Activated CD4-positive, alpha-beta memory T cell treated with anti-CD3 and anti-CD28 coated beads, Interleukin-2, amount 10 ng/mL, durations not matched to agents 7 days and 5 days (primary cell): ENCODE data around the gene MAP1B. TPM values are rescaled to one million over a fixed set of nuclear protein-coding genes. Genes with fewer than 3 reads are reported as not detected.

ENCODE experiments used
- CTCF ChIA-PET: fragments of 350-600 bp; sonication (Branson Sonifier 250); formaldehyde crosslinking; loops from one replicate; lab custom pipeline; 2021; ENCODE audit warnings: antibody characterized with exemption, inconsistent platforms; lab: Charles Lee
- POLR2A ChIA-PET: fragments of 350-600 bp; sonication (Branson Sonifier 250); formaldehyde crosslinking; loops from one replicate; lab custom pipeline; 2021; ENCODE audit warnings: antibody characterized with exemption; lab: Charles Lee
- DNase-seq: peaks from one replicate; pipeline ENCODE4 v3.0.0-alpha.2; 2020
- H3K27ac Mint-ChIP-seq: one replicate; pipeline ENCODE4 v1.8.0; 2021; ENCODE audit warnings: mild to moderate bottlenecking, mixed read lengths
- H3K27me3 Mint-ChIP-seq: one replicate; pipeline ENCODE4 v1.8.0; 2021; ENCODE audit warnings: mixed read lengths
- H3K36me3 Mint-ChIP-seq: one replicate; pipeline ENCODE4 v1.8.0; 2021; ENCODE audit warnings: low read depth, mixed read lengths
- H3K4me1 Mint-ChIP-seq: one replicate; pipeline ENCODE4 v1.8.0; 2021; ENCODE audit warnings: mixed read lengths
- H3K4me3 Mint-ChIP-seq: one replicate; pipeline ENCODE4 v1.8.0; 2021; ENCODE audit warnings: mild to moderate bottlenecking, mixed read lengths
- H3K9me3 Mint-ChIP-seq: one replicate; pipeline ENCODE4 v1.8.0; 2021; ENCODE audit warnings: mixed read lengths
- total RNA-seq, 2 experiments: library from RNA; stranded (reverse); gene quantifications; one replicate each; pipeline ENCODE4 v1.2.3, GENCODE V29; 2021

MAP1B gene
- total RNA-seq, 2 experiments from 2014 or later, result 0.25 to 0.30 TPM

- Mint-ChIP-seq H3K27me3 (peaks cover 70% of the 10 kb centered on the region), H3K36me3 (no peaks in the 10 kb centered on the region), H3K27ac (no peak overlapping the region), H3K4me1 (no peaks in the 10 kb centered on the region), H3K9me3 (no peaks in the 10 kb centered on the region), H3K4me3 (no peak overlapping the region)
- ChIA-PET CTCF (no interaction called here), POLR2A (no interaction called here)
- no peak for DNase-seq
Measured at GRCh38 chr5:72183101-72183520, 75.8 kb downstream of the MAP1B start.

DNA sequence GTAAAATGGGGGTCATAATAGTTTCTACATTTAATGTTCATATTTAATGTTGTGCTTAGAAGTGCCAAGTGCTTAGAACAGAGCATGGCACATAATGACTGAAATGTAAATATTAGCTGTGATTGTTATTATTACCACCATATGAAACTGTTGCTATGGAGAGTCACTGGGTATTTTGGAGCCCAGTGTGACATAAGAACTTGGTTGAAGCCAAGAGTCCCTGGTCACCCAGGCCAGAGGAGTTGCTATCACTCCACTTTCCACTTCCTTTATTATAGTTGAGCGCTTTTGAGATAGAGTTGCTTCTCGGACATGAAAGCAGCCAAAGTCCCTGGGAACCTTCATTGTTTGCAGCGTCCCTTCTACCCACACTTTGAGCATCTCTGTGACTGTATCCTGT, 77.1 kb downstream of the MAP1B start:
- no peak overlapping the region for H3K27ac Mint-ChIP-seq
- CTCF ChIA-PET, result no interaction called here

DNA sequence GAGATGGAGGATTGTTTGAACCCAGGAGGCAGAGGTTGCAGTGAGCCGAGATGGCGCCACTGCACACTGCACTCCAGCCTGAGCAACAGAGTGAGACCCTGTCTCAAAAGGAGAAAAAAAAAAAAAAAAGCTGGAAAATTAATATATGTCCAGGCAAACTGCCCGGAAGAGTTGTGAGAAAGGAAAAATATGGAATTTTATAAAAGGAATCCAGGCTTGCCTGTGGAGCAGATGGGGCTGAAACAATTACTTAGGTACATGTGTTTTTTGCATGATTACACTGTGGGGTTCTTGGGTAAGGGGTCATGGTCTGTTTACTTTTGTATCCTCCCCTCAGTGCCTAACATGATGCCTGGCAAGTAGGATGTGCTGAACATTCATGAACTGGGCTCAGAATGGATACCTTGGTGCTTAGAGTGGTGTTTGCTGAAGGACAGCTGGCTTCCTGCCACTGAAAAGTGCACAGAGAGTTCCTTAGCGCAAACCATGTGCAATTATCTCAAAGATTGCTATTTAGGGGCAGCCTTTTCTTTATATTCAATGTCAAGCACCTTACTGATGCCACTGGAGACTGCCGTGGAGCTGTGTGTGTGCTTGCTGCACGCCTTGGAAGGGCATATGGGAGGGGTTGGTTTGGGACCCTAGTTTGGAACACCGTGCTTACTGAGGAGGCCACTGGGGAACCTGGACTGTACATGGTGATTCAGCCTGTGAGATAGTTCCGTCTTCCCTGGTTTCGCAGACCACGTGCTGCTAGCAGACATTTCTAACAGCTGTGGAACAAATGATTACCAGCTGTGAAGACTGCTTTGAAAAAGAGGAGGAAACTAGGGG, 78.4 kb downstream of the MAP1B start:
- H3K9me3 Mint-ChIP-seq, result no peaks in the 10 kb centered on the region
- ChIA-PET POLR2A (no interaction called here), CTCF (no interaction called here)
- H3K4me1 Mint-ChIP-seq, result no peaks in the 10 kb centered on the region
- no peak for DNase-seq
- no peak overlapping the region for H3K4me3 Mint-ChIP-seq
- H3K27me3 Mint-ChIP-seq, result peaks cover 78% of the 10 kb centered on the region
- no peaks in the 10 kb centered on the region for H3K36me3 Mint-ChIP-seq
- H3K27ac Mint-ChIP-seq, result no peak overlapping the region

More for the DNA sequence above, 77.1 kb downstream of the MAP1B start:
- H3K9me3 Mint-ChIP-seq, result no peaks in the 10 kb centered on the region
- no peaks in the 10 kb centered on the region for H3K4me1 Mint-ChIP-seq
- POLR2A ChIA-PET, result no interaction called here
- no peak overlapping the region for H3K4me3 Mint-ChIP-seq
- H3K36me3 Mint-ChIP-seq, result no peaks in the 10 kb centered on the region
- DNase-seq, result no peak
- peaks cover 76% of the 10 kb centered on the region for H3K27me3 Mint-ChIP-seq

- DNase-seq, result no peak
- no peaks in the 10 kb centered on the region for H3K4me1 Mint-ChIP-seq
- ChIA-PET POLR2A (no interaction called here), CTCF (no interaction called here)
- no peak overlapping the region for H3K27ac Mint-ChIP-seq
- H3K36me3 Mint-ChIP-seq, result no peaks in the 10 kb centered on the region
- no peaks in the 10 kb centered on the region for H3K9me3 Mint-ChIP-seq
- H3K27me3 Mint-ChIP-seq, result peaks cover 80% of the 10 kb centered on the region
- no peak overlapping the region for H3K4me3 Mint-ChIP-seq
Measured at GRCh38 chr5:72187388-72188075, 80.3 kb downstream of the MAP1B start.

GRCh38 chr5:72188166-72188565, 80.9 kb downstream of the MAP1B start:
- Mint-ChIP-seq H3K9me3 (no peaks in the 10 kb centered on the region), H3K4me1 (no peaks in the 10 kb centered on the region), H3K27ac (no peak overlapping the region), H3K36me3 (no peaks in the 10 kb centered on the region), H3K4me3 (no peak overlapping the region), H3K27me3 (peaks cover 79% of the 10 kb centered on the region)
- ChIA-PET CTCF (no interaction called here), POLR2A (no interaction called here)
- no peak for DNase-seq

GRCh38 chr5:72189146-72189545, 81.9 kb downstream of the MAP1B start:
- DNase-seq, result no peak
- Mint-ChIP-seq H3K27me3 (peaks cover 80% of the 10 kb centered on the region), H3K27ac (no peak overlapping the region), H3K4me3 (no peak overlapping the region), H3K36me3 (no peaks in the 10 kb centered on the region), H3K4me1 (no peaks in the 10 kb centered on the region), H3K9me3 (no peaks in the 10 kb centered on the region)
- ChIA-PET POLR2A (no interaction called here), CTCF (no interaction called here)

- POLR2A ChIA-PET, result no interaction called here
- H3K4me3 Mint-ChIP-seq, result no peak overlapping the region
- peaks cover 15% of the 10 kb centered on the region for H3K4me1 Mint-ChIP-seq
- H3K27me3 Mint-ChIP-seq, result peaks cover 87% of the 10 kb centered on the region
- no peak overlapping the region for H3K27ac Mint-ChIP-seq
- DNase-seq, result no peak
- H3K36me3 Mint-ChIP-seq, result no peaks in the 10 kb centered on the region
- peaks cover 2% of the 10 kb centered on the region for H3K9me3 Mint-ChIP-seq
- CTCF ChIA-PET, result no interaction called here
Measured at GRCh38 chr5:72191404-72191803, 84.1 kb downstream of the MAP1B start.

DNA sequence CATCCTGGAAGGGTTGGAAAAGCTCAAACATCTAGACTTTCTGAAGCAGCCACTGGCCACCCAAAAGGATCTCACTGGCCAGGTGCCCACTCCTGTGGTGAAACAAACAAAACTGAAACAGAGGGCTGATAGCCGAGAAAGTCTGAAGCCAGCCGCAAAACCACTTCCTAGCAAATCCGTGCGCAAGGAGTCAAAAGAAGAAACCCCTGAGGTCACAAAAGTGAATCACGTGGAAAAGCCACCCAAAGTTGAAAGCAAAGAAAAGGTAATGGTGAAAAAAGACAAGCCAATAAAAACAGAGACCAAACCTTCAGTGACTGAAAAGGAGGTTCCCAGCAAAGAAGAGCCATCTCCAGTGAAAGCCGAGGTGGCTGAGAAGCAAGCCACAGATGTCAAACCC, 87.6 kb downstream of the MAP1B start:
- Mint-ChIP-seq H3K36me3 (no peaks in the 10 kb centered on the region), H3K4me3 (no peak overlapping the region), H3K27ac (no peak overlapping the region), H3K4me1 (peaks cover 15% of the 10 kb centered on the region), H3K27me3 (peaks cover 86% of the 10 kb centered on the region), H3K9me3 (peaks cover 8% of the 10 kb centered on the region)
- POLR2A ChIA-PET, result interaction anchor here (1.0 kb wide), 1 partner anchor 40 kb away, joined by 3 read pairs; no protein-coding TSS in a partner anchor
- DNase-seq, result peak; percentile 66
- CTCF ChIA-PET, result no interaction called here

DNA sequence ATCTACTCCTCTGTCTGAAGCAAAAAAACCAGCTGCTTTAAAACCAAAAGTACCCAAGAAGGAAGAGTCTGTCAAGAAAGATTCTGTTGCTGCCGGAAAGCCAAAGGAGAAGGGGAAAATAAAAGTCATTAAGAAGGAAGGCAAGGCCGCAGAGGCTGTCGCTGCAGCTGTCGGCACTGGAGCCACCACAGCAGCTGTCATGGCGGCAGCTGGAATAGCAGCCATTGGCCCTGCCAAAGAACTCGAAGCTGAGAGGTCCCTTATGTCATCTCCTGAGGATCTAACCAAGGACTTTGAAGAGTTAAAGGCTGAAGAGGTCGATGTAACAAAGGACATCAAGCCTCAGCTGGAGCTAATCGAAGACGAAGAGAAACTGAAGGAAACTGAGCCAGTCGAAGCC, 88.3 kb downstream of the MAP1B start:
- no peak overlapping the region for H3K4me3 Mint-ChIP-seq
- H3K9me3 Mint-ChIP-seq, result peaks cover 8% of the 10 kb centered on the region
- no peak for DNase-seq
- H3K4me1 Mint-ChIP-seq, result peaks cover 15% of the 10 kb centered on the region
- peaks cover 84% of the 10 kb centered on the region for H3K27me3 Mint-ChIP-seq
- CTCF ChIA-PET, result no interaction called here
- H3K36me3 Mint-ChIP-seq, result no peaks in the 10 kb centered on the region
- H3K27ac Mint-ChIP-seq, result no peak overlapping the region
- POLR2A ChIA-PET, result no interaction called here

GRCh38 chr5:72197393-72197792, 90.1 kb downstream of the MAP1B start:
- H3K27ac Mint-ChIP-seq, result no peak overlapping the region
- peaks cover 80% of the 10 kb centered on the region for H3K27me3 Mint-ChIP-seq
- POLR2A ChIA-PET, result no interaction called here

DNA sequence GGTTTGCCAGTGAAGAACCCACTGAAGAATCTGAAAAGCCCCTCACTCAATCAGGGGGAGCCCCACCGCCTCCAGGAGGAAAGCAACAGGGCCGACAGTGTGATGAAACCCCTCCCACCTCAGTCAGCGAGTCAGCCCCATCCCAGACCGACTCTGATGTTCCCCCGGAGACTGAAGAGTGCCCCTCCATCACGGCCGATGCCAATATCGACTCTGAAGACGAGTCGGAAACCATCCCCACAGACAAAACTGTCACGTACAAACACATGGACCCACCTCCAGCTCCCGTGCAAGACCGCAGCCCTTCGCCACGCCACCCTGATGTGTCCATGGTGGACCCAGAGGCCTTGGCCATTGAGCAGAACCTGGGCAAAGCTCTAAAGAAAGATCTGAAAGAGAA, 92.4 kb downstream of the MAP1B start:
- Mint-ChIP-seq H3K4me1 (peaks cover 11% of the 10 kb centered on the region), H3K36me3 (no peaks in the 10 kb centered on the region), H3K9me3 (peaks cover 8% of the 10 kb centered on the region), H3K27ac (no peak overlapping the region), H3K4me3 (no peak overlapping the region), H3K27me3 (peaks cover 70% of the 10 kb centered on the region)
- ChIA-PET CTCF (no interaction called here), POLR2A (interaction anchor here (1.0 kb wide), 1 partner anchor 28 kb away, joined by 3 read pairs; no protein-coding TSS in a partner anchor)
- DNase-seq, result no peak

More at GRCh38 chr5:72197393-72197792, 90.1 kb downstream of the MAP1B start:
- H3K36me3 Mint-ChIP-seq, result no peaks in the 10 kb centered on the region
- CTCF ChIA-PET, result no interaction called here
- no peak for DNase-seq
- H3K4me3 Mint-ChIP-seq, result no peak overlapping the region
- H3K4me1 Mint-ChIP-seq, result peaks cover 15% of the 10 kb centered on the region
- H3K9me3 Mint-ChIP-seq, result peaks cover 8% of the 10 kb centered on the region

- ChIA-PET POLR2A (no interaction called here), CTCF (no interaction called here)
- H3K4me1 Mint-ChIP-seq, result no peaks in the 10 kb centered on the region
- peaks cover 3% of the 10 kb centered on the region for H3K36me3 Mint-ChIP-seq
- no peak overlapping the region for H3K27ac Mint-ChIP-seq
- H3K4me3 Mint-ChIP-seq, result no peak overlapping the region
- DNase-seq, result no peak
- peaks cover 6% of the 10 kb centered on the region for H3K9me3 Mint-ChIP-seq
- H3K27me3 Mint-ChIP-seq, result peaks cover 57% of the 10 kb centered on the region
Measured at GRCh38 chr5:72202331-72202825, 95.1 kb downstream of the MAP1B start.

- Mint-ChIP-seq H3K4me1 (no peaks in the 10 kb centered on the region), H3K27ac (no peak overlapping the region), H3K4me3 (no peak overlapping the region), H3K27me3 (peaks cover 52% of the 10 kb centered on the region), H3K36me3 (peaks cover 3% of the 10 kb centered on the region), H3K9me3 (peaks cover 3% of the 10 kb centered on the region)
- ChIA-PET CTCF (interaction anchor here (0.6 kb wide), 1 partner anchor 39 kb away, joined by 4 read pairs; no protein-coding TSS in a partner anchor), POLR2A (no interaction called here)
- no peak for DNase-seq
Measured at GRCh38 chr5:72203251-72203845, 96.1 kb downstream of the MAP1B start.
